ENCODE data around the gene MAMDC2. TPM values are rescaled to one million over a fixed set of nuclear protein-coding genes. Genes with fewer than 3 reads are reported as not detected.

The MAMDC2 gene
- total RNA-seq, 1 experiment from 2014 or later: 4.6 TPM

- no peaks in the 10 kb centered on the region for H3K79me1 ChIP-seq (ENCODE audit: insufficient read depth, low read depth, low read length, poor library complexity, severe bottlenecking)
- H3K14ac ChIP-seq (ENCODE audit: insufficient read depth, low read length): no peak overlapping the region
- Mint-ChIP-seq H3K4me3 (no peak overlapping the region), H3K27me3 (ENCODE audit: low read depth) (no peaks in the 10 kb centered on the region), H3K4me1 (peaks cover 0 to 4% of the 10 kb centered on the region in 2 experiments; a peak in 2 of 4 replicates), H3K9me3 (no peaks in the 10 kb centered on the region), H3K27ac (no peak overlapping the region), H3K36me3 (ENCODE audit: insufficient read depth in 1 of 3, low read depth in 3 of 3) (peaks cover 0 to 6% (median 0%) of the 10 kb centered on the region in 3 experiments; a peak in 2 of 7 replicates)
- H4K8ac ChIP-seq (replicated peaks; ENCODE audit: insufficient read length, low read depth, low read length): no peak overlapping the region
- no peaks in the 10 kb centered on the region for H3K27me3 ChIP-seq (ENCODE audit: insufficient read depth, low read length)
- no peak for TF ChIP-seq CTCF (conservative IDR thresholded peaks at IDR 0.05)
- no peak overlapping the region for H3K56ac ChIP-seq (ENCODE audit: insufficient read length, low read depth, low read length)
- H4K91ac ChIP-seq (ENCODE audit: insufficient read length, low read depth, low read length): no peak overlapping the region
- H3K23ac ChIP-seq (ENCODE audit: insufficient read length, low read depth, low read length): no peak overlapping the region
- H3K27ac ChIP-seq (ENCODE audit: insufficient read length, low read depth, low read length): no peak overlapping the region
- H2BK15ac ChIP-seq (ENCODE audit: low read depth, low read length): no peak overlapping the region
- no peak overlapping the region for H2BK5ac ChIP-seq (ENCODE audit: insufficient read length, low read length)
- H3K9ac ChIP-seq (ENCODE audit: extremely low read depth, insufficient read length, low read length): no peak overlapping the region
- WGBS (ENCODE audit: extremely low coverage, insufficient read length, low lambda C conversion rate): no CpG with 5 or more reads among the region's 2 CpGs
- no peak overlapping the region for H2BK20ac ChIP-seq (ENCODE audit: low read depth, low read length, poor library complexity, severe bottlenecking)
- no peak overlapping the region for H3K4ac ChIP-seq (ENCODE audit: low read depth, low read length)
- no peak overlapping the region for H4K5ac ChIP-seq (ENCODE audit: insufficient read length, low read depth, low read length)
- no peak overlapping the region for H2BK120ac ChIP-seq (ENCODE audit: low read depth, low read length, poor library complexity, severe bottlenecking)
- H2AFZ ChIP-seq (ENCODE audit: low read length): no peak overlapping the region
- H4K20me1 ChIP-seq (ENCODE audit: control insufficient read depth, insufficient read depth, insufficient read length): no peaks in the 10 kb centered on the region
- no peaks in the 10 kb centered on the region for H3K79me2 ChIP-seq (ENCODE audit: insufficient read depth, low read length)
- no peaks in the 10 kb centered on the region for H3K23me2 ChIP-seq (ENCODE audit: insufficient read length, low read depth, low read length, poor library complexity, severe bottlenecking)
- no peaks in the 10 kb centered on the region for H3K4me1 ChIP-seq (ENCODE audit: insufficient read depth, low read length)
- no peak overlapping the region for H3T11ph ChIP-seq (ENCODE audit: low read length)
- H3K9me3 ChIP-seq (ENCODE audit: control insufficient read depth, low read depth, low read length): no peaks in the 10 kb centered on the region
- H3K18ac ChIP-seq (ENCODE audit: insufficient read length, low read depth, low read length): no peak overlapping the region
- H2AK5ac ChIP-seq (ENCODE audit: insufficient read length, low read length): no peak overlapping the region
- no peak overlapping the region for H2BK12ac ChIP-seq (ENCODE audit: insufficient read length, low read depth, low read length)
- DNase-seq: no peak
- H3K4me2 ChIP-seq (ENCODE audit: insufficient read depth, insufficient read length, low read length): no peak overlapping the region
These were observed 86.6 kb downstream of the MAMDC2 start for GRCh38 chr9:70130266-70130665.
